ENCODE data around the gene GIMAP4.
"Not testable (repeated sequence)": the region's sequence is repeated elsewhere in the genome, so short reads cannot be mapped to it uniquely, and the experiment has no call there.

The GIMAP4 gene

DNA sequence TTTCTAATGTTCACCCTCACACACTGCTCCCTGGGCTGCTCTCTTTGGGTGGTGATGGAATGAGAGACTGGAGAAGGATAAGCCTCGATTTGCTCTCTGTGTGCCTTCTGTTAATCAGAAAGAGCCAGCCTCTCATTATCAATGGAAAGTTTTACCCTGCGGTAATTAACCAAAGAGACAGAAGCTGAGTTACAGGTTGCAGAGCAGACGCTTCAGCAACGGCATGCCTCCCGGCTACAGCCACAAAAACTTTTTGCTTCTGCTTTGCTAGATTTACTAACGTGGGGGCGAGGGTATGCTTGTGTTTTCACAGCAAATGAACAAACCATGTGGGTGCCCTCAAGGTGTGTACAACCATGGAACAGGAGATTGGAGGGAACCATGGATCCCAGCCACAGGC is 18.0 kb downstream of the GIMAP4 start:
- DNase-seq = no peak

- no peak for DNase-seq
Observed at GRCh38 chr7:150586068-150586784, 19.0 kb downstream of the GIMAP4 start.

DNA sequence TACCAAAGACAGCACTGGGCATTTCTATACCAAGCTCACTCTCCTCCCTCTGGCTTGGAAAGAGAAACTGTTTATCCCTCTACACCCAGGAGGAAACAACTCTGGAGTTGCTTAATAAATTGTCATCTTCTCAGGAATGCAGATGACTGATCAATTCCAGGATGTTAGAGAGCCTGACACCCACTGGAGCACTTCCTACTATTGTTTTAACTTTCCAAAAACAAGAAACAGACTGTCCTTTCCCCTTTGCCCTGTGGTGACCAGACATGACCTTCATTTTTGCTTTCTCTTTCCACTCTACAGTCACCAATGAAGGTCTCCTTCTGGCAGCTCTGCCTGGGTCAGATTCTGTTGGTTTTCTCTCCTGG is 19.6 kb downstream of the GIMAP4 start:
- DNase-seq = no peak

DNA sequence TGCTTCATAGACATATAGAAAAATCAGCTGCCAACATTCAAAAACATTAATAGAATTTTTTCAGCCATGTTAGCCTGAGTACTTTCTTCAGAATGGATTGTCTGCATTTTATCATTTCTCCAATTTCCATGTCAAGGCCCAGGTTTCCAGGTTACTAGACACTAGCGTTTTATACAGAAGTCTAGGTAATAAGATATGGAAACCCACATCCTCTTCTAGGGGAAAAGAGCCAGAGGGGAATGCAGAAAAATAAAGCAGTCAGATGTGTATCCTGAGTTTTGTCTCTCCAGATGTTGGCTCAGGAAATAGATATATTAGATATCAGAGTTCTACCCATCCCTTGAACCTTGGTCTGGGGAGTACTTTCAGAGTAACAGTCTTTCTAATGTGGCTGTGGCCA is 20.4 kb downstream of the GIMAP4 start:
- DNase-seq = no peak

GRCh38 chr7:150594805-150595204 is 27.6 kb downstream of the GIMAP4 start:
- DNase-seq = no peak

DNA sequence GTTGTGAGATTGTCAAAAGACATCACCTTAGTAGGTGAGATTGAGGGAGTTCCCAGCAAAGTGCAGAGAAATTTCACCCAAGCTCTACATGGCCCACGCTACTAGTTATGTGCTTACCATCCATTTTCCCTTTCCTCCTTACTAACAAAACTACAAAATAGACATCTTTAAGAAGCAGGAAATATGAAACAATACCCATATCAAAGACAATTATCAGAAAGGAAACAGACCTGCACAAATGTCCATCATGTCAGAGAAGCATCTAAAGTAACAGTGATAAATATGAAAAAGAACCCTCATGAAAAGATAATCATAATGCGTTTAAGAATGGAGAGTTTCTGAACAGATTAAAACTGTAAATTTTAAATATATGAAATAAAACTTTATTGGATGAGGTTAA is 28.2 kb downstream of the GIMAP4 start:
- DNase-seq = no peak

DNA sequence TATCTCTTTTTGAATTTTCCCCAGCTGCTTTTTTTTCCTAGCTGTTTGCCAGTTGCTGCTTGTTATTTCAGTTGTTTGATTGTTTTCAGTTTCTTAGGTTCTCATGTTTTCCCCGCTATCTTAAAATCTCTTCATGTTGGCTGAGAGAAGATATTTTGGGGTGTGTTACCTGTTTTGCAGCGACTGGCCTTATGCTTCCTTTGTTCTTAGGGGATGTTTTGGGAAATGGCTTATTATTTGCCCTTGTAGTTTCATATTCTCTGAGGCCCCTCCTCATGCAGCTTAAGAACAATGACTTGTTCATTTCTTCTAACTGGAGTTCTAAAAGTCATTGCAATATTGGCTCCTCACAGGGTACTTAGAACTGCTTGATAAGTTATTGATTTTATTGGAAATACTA is 36.4 kb downstream of the GIMAP4 start:
- not testable (repeated sequence) for DNase-seq

DNA sequence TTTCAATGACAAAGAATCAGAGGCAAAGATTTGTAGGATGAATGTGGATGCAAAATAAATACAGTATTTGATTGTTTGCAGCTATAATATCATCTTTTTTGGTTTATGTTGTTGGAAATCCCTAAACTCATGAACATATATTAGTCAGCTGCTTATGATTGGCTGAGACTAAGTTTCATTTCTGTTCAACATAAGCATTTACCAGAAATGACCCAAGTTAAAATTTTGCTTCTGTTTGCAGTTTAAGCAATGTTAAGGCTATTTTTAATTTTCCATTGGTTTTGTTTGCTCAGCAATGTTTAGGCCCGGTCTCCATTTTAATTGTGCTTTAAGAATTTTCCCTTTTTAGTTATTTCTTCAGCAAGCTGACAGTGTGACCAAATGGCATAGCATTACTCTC is 43.0 kb downstream of the GIMAP4 start:
- DNase-seq = no peak

GRCh38 chr7:150612925-150613324 is 45.7 kb downstream of the GIMAP4 start:
- DNase-seq = no peak

DNA sequence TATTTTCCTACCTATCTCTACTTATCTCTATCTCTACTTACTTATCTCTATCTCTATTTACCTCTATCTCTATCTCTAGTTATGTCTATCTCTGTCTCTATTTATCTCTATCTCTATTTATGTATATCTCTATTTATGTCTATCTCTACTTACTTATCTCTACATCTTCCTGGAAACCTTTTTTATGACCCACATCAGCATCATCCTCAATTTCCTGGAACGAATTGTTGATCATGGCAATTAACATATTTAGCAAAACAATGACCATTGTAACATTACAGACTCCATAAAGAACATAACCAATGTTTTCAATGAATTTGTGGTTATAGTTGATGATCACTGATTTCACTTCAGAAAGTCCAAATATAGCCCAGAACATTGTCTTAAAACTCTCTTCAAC is 46.7 kb downstream of the GIMAP4 start:
- DNase-seq = no peak

GRCh38 chr7:150614426-150614825 is 47.2 kb downstream of the GIMAP4 start:
- DNase-seq = not testable (repeated sequence)

DNA sequence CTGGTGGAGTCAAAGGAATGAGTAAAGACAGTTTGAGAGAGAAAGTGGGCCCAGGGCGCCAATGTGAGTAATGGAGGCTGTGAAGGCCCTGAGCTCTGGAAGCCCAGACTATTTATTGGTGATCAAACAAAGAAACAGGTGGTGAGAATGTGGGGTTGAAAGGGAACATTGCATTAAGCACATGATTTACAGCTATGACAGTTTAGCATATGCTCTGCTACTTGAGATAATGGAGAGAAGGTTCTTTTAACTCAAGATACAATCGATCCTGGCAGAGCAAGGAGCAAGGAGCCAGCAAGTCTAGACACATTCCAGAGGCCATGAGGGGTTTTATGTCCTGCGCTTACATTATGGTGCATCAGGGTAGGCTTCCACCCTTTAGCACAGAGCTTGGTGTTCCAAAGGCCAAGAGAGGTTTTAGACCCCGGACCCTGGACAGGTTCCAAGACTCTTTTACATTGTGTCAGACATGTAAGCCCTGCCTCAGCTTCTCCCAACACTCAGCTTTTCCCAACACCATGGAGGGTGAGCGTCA is 48.1 kb downstream of the GIMAP4 start:
- not testable (repeated sequence) for DNase-seq

- no peak for DNase-seq
Observed at GRCh38 chr7:150620061-150620460, 52.9 kb downstream of the GIMAP4 start.

GRCh38 chr7:150620617-150621371 is 53.6 kb downstream of the GIMAP4 start:
- no peak for DNase-seq

DNA sequence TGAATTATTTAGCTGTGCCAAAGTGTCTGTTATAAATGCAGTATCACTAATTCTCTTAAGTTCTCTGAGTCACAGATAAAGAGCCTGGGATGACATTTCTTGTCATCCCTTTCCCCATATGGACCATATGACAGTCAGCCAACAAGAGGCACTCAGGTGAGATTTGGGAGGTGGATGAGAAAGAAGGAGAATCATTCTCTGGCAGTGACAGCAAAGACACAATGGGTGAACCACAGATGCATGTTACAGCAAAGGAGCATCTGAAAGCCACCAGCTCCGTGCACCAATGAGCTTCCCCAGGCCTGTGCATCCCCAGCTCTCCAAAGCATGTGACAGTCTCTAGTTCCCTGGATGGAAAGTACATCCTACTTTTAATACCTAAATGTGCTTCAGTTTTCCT is 54.2 kb downstream of the GIMAP4 start:
- DNase-seq = no peak
